GM12875 (cell line): ENCODE data around the gene CCBE1.

Source experiments
- H3K4me3 ChIP-seq: one replicate; pipeline ENCODE4 v1.5.1; 2011; ENCODE audit warnings: low read depth, low read length, control low read depth
- TF ChIP-seq, protein P1 (sequence below): IDR thresholded peaks from 2 replicates; pipeline ENCODE4 v1.5.1; 2011; ENCODE audit warnings: low read depth, mild to moderate bottlenecking, control low read depth, inconsistent platforms, low read length, moderate library complexity, borderline replicate concordance; ENCODE audit not compliant: insufficient read depth

The CCBE1 gene

DNA sequence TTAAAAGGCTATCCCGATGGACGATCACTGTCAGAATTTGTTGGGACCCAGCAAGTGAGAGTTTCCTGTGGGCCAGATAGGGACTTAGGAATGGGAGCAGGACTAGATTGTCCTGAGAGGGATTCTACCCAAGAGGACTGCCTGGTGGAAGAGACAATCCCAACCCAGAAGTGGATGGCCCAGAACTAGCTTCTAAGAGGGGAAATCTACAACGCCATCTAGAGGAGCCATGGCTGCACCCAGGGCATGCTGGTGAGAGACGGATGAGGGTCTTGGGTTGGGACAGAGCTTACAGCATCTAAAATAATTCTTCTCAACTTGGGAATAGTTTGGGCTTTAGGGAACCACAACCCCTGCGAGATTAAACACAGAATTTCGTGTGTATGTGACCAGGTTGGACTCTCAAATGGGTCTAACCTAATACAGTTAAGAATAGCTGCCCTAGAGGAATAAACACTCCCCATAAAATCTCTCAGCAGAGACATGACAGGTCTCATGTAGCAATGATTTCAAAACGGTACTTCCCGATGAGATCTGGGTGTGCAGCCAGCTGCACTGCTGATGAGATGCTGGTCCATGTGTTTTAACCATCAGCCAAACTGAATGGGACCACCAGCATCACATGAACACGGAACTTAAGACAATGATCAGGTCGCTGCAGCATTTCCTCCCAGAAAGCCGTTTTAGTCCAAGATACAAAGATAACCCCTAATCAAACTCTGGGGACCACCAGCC lies 50.8 kb downstream of the CCBE1 start:
- no peak overlapping the region for H3K4me3 ChIP-seq
- TF ChIP-seq, protein P1, sequence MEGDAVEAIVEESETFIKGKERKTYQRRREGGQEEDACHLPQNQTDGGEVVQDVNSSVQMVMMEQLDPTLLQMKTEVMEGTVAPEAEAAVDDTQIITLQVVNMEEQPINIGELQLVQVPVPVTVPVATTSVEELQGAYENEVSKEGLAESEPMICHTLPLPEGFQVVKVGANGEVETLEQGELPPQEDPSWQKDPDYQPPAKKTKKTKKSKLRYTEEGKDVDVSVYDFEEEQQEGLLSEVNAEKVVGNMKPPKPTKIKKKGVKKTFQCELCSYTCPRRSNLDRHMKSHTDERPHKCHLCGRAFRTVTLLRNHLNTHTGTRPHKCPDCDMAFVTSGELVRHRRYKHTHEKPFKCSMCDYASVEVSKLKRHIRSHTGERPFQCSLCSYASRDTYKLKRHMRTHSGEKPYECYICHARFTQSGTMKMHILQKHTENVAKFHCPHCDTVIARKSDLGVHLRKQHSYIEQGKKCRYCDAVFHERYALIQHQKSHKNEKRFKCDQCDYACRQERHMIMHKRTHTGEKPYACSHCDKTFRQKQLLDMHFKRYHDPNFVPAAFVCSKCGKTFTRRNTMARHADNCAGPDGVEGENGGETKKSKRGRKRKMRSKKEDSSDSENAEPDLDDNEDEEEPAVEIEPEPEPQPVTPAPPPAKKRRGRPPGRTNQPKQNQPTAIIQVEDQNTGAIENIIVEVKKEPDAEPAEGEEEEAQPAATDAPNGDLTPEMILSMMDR = peak; percentile 15; the same call in 1 of the 2 replicates

DNA sequence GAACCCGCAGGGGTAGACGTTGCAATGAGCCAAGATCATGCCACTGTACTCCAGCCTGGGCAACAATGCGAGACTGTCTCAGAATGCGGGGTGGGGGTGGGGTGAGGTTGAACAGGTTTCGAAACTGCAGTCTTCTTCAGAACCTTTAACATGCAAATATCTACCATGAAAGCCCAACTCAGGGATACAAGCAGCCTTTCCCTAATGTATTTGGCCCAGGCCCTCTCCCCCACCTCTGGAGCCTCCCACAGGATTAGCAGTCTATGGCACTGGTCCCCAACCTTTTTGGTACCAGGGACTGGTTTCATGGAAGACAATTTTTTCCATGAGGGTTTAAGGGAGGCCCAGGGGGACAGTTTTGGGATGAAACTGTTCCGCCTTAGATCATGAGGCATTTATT lies 53.5 kb downstream of the CCBE1 start:
- TF ChIP-seq, protein P1 = no peak
- no peak overlapping the region for H3K4me3 ChIP-seq

DNA sequence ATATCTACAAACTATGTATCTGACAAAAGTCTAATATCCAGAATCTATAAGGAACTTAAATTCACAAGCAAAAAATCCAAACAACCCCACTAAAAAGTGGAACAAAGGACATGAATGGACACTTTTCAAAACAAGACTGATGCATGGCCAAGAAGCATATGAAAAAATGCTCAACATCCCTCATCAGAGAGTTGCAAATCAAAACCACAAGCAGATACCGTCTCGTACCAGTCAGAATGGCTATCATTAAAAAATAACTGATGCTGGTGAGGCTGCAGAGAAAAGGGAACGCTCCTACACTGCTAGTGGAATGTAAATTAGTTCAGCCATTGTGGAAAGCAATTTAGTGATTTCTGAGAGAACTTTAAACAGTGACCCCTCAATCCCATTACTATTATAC lies 56.5 kb downstream of the CCBE1 start:
- TF ChIP-seq, protein P1 = no peak
- no peak overlapping the region for H3K4me3 ChIP-seq

DNA sequence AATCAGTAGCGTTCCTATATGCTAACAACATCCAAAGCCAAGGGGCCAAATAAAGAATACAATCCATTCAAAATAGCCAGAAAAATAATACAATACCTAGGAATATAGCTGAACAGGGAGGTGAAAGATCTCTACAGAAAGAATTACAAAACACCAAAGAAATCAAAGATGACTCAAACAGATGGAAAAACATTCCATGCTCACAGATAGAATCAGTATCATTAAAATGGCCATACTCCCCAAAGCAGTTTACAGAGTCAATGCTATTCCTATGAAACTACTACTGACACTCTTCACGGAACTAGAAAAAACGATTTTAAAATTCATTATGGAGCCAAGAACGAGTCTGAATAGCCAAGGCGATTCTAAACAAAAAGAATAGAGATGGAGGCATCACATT lies 57.4 kb downstream of the CCBE1 start:
- TF ChIP-seq, protein P1 = no peak
- H3K4me3 ChIP-seq = no peak overlapping the region

DNA sequence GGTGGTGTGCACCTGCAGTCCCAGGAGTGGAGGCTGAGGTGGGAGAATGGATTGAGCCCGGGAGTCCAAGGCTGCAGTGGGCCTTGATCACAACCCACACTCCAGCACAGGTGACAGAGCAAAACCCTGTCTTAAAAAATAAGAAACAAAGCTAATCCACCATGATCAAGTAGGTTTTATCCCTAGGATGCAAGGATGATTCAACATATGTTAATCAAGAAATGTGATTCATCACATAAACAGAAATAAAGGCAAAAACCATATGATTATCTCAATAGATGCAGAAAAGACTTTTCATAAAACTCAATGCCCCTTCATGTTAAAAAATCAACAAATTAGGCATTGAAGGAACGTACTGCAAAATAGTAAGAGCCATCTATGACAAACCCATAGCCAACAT lies 58.1 kb downstream of the CCBE1 start:
- TF ChIP-seq, protein P1 = no peak
- no peak overlapping the region for H3K4me3 ChIP-seq

DNA sequence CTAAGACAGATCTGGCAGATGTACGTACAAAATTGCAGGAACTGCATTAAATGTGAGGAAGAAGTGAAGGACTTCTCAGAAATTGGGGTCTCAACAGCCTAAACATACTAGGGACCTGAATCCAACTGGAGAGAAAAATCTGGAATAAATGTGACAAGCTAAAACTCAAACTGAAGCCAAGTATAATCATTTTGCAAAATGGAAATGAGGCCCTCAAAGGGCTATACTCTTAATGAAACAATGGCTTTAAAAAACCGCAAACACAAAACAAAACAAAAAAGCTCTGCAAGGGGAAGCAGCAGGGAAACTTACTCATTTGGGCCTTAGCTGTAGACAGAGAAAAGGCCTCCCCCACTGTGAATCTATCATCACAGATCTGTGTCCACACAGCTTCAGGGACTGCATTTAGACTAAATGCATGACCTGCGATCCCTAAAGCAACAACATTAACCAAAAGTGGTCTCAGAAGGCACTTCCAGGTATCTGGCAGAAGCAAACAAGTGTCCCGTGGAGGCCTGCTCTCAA lies 63.2 kb downstream of the CCBE1 start:
- TF ChIP-seq, protein P1 = no peak
- H3K4me3 ChIP-seq = no peak overlapping the region

DNA sequence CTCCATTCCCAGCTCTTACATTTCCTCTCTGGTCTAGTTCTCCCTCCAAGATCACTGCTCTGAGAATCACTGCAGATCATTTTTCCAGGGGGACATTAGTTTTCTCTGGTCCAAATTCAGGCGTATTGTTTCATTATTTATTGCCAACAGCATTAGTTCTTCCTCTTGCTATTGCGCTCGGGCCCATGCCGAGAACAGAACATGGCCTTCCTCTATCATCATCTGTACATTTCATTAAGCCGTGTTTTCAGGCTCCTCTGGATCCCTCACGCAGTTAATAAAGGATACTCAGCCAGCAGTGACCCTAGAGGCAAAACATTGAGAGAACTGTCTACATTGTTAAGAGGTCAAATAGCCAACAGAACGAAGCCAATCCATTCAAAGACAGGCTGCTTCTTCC lies 63.9 kb downstream of the CCBE1 start:
- H3K4me3 ChIP-seq = no peak overlapping the region
- TF ChIP-seq, protein P1 = no peak
